Measurements from ENCODE around the gene LCE3E.

DNA sequence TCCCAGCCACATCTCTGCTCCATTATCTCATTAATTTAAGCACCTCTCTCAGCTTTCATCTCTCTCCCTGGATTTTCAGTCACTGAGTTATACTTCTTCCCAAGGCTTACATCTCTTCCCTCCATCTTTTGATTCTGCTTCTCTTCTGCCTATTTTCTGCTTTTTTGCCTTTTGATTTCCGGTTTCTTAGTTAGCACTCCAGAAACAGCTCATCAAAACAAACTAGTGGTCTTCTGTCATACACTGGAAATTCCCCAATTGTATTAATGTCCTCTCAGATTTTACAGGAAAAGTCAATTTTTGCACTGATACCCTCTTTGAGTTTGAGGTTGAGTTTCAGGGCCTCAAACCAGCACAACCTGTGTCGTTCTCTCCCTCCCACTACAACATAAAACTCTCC lies 1.5 kb downstream of the LCE3E start:
- TF ChIP-seq, protein P1, sequence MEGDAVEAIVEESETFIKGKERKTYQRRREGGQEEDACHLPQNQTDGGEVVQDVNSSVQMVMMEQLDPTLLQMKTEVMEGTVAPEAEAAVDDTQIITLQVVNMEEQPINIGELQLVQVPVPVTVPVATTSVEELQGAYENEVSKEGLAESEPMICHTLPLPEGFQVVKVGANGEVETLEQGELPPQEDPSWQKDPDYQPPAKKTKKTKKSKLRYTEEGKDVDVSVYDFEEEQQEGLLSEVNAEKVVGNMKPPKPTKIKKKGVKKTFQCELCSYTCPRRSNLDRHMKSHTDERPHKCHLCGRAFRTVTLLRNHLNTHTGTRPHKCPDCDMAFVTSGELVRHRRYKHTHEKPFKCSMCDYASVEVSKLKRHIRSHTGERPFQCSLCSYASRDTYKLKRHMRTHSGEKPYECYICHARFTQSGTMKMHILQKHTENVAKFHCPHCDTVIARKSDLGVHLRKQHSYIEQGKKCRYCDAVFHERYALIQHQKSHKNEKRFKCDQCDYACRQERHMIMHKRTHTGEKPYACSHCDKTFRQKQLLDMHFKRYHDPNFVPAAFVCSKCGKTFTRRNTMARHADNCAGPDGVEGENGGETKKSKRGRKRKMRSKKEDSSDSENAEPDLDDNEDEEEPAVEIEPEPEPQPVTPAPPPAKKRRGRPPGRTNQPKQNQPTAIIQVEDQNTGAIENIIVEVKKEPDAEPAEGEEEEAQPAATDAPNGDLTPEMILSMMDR (tag by site-specific recombination; IDR thresholded peaks at IDR 0.05), result no peak
- TF ChIP-seq, protein P2, sequence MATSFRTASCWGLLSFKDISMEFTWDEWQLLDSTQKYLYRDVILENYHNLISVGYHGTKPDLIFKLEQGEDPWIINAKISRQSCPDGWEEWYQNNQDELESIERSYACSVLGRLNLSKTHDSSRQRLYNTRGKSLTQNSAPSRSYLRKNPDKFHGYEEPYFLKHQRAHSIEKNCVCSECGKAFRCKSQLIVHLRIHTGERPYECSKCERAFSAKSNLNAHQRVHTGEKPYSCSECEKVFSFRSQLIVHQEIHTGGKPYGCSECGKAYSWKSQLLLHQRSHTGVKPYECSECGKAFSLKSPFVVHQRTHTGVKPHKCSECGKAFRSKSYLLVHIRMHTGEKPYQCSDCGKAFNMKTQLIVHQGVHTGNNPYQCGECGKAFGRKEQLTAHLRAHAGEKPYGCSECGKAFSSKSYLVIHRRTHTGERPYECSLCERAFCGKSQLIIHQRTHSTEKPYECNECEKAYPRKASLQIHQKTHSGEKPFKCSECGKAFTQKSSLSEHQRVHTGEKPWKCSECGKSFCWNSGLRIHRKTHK (tag by site-specific recombination; IDR thresholded peaks at IDR 0.05), result no peak
- TF ChIP-seq KLF1 (tag by site-specific recombination; IDR thresholded peaks at IDR 0.05) (no peak), ZNF239 (tag by site-specific recombination; IDR thresholded peaks at IDR 0.05) (no peak), ZNF660 (tag by site-specific recombination; IDR thresholded peaks at IDR 0.05) (no peak), ZNF324 (tag by site-specific recombination; IDR thresholded peaks at IDR 0.05) (no peak), SETDB1 (IDR thresholded peaks at IDR 0.05; ENCODE audit: insufficient read length, low read length) (no peak), ZNF24 (tag by site-specific recombination; IDR thresholded peaks at IDR 0.05) (no peak), YY1 (tag by site-specific recombination; IDR thresholded peaks at IDR 0.05) (no peak), GLI2 (tag by site-specific recombination; IDR thresholded peaks at IDR 0.05; ENCODE audit: borderline replicate concordance, low read depth) (no peak)

All from HEK293 (cell line).